Measurements from ENCODE around the gene NEK6.

DNA sequence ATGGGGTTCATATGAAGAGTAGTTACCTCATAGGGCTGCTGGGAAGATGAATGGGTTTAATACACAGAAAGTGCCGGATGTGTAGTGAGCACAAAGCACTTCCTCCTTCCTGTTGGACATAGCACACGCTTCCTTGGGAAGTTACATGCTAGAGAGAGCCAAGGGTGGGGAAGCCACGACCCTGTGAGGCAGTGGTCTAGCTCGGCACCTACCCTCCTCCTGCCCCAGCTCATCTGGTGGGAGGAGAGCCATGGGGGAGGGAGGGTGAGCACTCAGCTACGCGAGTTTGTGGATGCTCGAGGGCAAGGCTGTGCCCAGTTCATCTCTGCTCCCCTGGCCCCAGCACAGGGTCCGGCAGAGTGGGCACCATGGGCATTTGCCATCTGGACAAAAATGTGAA lies 43.6 kb upstream of the NEK6 start:
- TF ChIP-seq, protein P1, sequence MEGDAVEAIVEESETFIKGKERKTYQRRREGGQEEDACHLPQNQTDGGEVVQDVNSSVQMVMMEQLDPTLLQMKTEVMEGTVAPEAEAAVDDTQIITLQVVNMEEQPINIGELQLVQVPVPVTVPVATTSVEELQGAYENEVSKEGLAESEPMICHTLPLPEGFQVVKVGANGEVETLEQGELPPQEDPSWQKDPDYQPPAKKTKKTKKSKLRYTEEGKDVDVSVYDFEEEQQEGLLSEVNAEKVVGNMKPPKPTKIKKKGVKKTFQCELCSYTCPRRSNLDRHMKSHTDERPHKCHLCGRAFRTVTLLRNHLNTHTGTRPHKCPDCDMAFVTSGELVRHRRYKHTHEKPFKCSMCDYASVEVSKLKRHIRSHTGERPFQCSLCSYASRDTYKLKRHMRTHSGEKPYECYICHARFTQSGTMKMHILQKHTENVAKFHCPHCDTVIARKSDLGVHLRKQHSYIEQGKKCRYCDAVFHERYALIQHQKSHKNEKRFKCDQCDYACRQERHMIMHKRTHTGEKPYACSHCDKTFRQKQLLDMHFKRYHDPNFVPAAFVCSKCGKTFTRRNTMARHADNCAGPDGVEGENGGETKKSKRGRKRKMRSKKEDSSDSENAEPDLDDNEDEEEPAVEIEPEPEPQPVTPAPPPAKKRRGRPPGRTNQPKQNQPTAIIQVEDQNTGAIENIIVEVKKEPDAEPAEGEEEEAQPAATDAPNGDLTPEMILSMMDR (IDR thresholded peaks at IDR 0.05; ENCODE audit: borderline replicate concordance, extremely low read depth, low read length, poor library complexity, severe bottlenecking): no peak
- TF ChIP-seq EZH2 (IDR thresholded peaks at IDR 0.05; ENCODE audit: borderline replicate concordance, low read depth, low read length, severe bottlenecking): no peak
